Heart left ventricle (tissue), 13 donors: ENCODE measurements around the gene NFS1.

ENCODE experiments used
- CTCF ChIP-seq, 12 donors: fragments of 200-600 bp; sonication (generic) in 4 of 12; IDR thresholded peaks; one replicate each; pipeline versions ENCODE4 v1.5.0 to v1.8.0; 2018 to 2022; ENCODE audit warnings: antibody characterized with exemption in 12 of 12, mild to moderate bottlenecking in 5 of 12
- POLR2A ChIP-seq, 2 donors: fragments of 450-650 bp; IDR thresholded peaks; one replicate each; pipeline ENCODE4 v1.6.1; 2017; ENCODE audit warnings: antibody characterized with exemption in 2 of 2, mild to moderate bottlenecking in 2 of 2, moderate library complexity in 2 of 2
- donor health status: ischemic (EF 13 %, LVEDD 7.1; RV severe dilation, severe dysfunction).
- donor health status: DM: no; HTN: yes; CAD: no.
- donor health status: DM: no; HTN: no; CAD: no.
- donor health status: ischemic (EF 25% LVEDD 6.9; RV normal size, moderate dysfunction).
- donor health status: ischemic (EF 25% LVEDD 5.7; RV mildly dilated, moderate dysfunction).
- donor health status: ischemic (EF 35%, LVEDD 5.7; RV mildly dilated, moderate dysfunction).
- donor health status: nonischemic (EF 11% LVEDD 7.7; RV severe dilation, severe dysfunction).
- donor health status: DM: yes; HTN: yes; CAD: no.
- donor health status: PGD.
- donor health status: ischemic (EF 29% LVEDD 5.4; RV normal size, mild dysfunction).
- donor health status: nonischemic (EF 23%, LVEDD 6.1; RV moderate dilation, normal function).

DNA sequence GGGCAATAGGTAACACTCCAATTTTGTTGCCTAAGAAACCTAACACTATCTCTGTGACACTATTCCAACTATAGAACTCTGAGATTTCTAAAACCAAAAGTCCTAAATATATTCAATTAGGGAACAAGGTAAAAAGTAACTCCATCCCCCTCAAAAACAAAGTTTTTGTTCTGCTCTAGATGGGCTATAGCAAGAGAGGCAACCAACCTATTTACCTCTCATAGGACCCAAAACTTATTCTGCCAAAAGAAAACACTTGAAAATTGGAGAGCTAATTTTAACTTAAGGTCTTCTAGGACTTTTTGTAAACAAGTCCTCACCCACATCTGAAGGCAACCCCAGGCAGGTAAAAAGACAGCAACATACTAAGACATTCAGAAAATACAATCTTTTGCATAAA is 35.2 kb upstream of the NFS1 start:
- no peak for TF ChIP-seq CTCF (IDR thresholded peaks at IDR 0.05)
- no peak for TF ChIP-seq POLR2A (IDR thresholded peaks at IDR 0.05)
